H1 (cell line): ENCODE data around the gene CACNG3. TPM values are rescaled to one million over a fixed set of nuclear protein-coding genes. Genes with fewer than 3 reads are reported as not detected.

Experiments used
- CTCF ChIA-PET: fragments of 300-600 bp; sonication (Branson Sonifier 250); formaldehyde crosslinking; loops from one replicate; lab custom pipeline; 2021; ENCODE audit not compliant: partially characterized antibody; lab: Charles Lee
- POLR2A ChIA-PET: fragments of 300-600 bp; sonication (Branson Sonifier 250); formaldehyde crosslinking; loops from one replicate; lab custom pipeline; 2021; ENCODE audit warnings: inconsistent platforms; ENCODE audit not compliant: partially characterized antibody; lab: Charles Lee
- DNase-seq, 2 experiments: peaks; one replicate each; pipeline versions ENCODE4 v3.0.0 to v3.0.0-alpha.2; 2010 to 2022; ENCODE audit warnings: low spot score in 2 of 2, low read depth in 1 of 2, mixed read lengths in 1 of 2
- FAIRE-seq: peaks from 2 replicates; lab custom pipeline; 2011; peaks lifted over from hg19 to GRCh38; lab: Jason Lieb, UNC
- H2AFZ ChIP-seq: 2 replicates; pipeline ENCODE4 v1.8.1; 2012; ENCODE audit warnings: low read length, inconsistent platforms
- H2AK5ac ChIP-seq: 2 replicates; pipeline ENCODE4 v1.6.1; 2013; ENCODE audit warnings: low read depth, low read length
- H2BK120ac ChIP-seq: replicated peaks from 2 replicates; pipeline ENCODE3; 2013; ENCODE audit warnings: low read depth, low read length, inconsistent platforms
- H2BK12ac ChIP-seq: 2 replicates; pipeline ENCODE4 v1.6.1; 2013; ENCODE audit warnings: low read depth, low read length
- H2BK15ac ChIP-seq: 2 replicates; pipeline ENCODE4 v1.6.1; 2013; ENCODE audit warnings: low read length
- H2BK20ac ChIP-seq: 2 replicates; pipeline ENCODE4 v1.6.1; 2013; ENCODE audit warnings: low read length
- H2BK5ac ChIP-seq: 2 replicates; pipeline ENCODE4 v1.6.1; 2013; ENCODE audit warnings: low read depth, low read length
- H3K14ac ChIP-seq: 2 replicates; pipeline ENCODE4 v1.6.1; 2013; ENCODE audit warnings: inconsistent platforms; ENCODE audit not compliant: insufficient read length
- H3K18ac ChIP-seq: 2 replicates; pipeline ENCODE4 v1.6.1; 2013; ENCODE audit warnings: low read length; ENCODE audit errors: extremely low read depth
- H3K23ac ChIP-seq: 2 replicates; pipeline ENCODE4 v1.6.1; 2013; ENCODE audit warnings: inconsistent platforms; ENCODE audit not compliant: insufficient read length
- H3K23me2 ChIP-seq: 2 replicates; pipeline ENCODE4 v1.6.1; 2013; ENCODE audit warnings: low read depth, low read length
- H3K27ac ChIP-seq: 2 replicates; pipeline ENCODE4 v1.6.1; 2011; ENCODE audit warnings: low read depth, low read length, inconsistent platforms
- H3K27me3 ChIP-seq, 4 experiments: replicated peaks in 1 of 4; 1 replicate in 1 of 4; 2 replicates in 3 of 4; pipeline versions ENCODE4 v1.6.1 to v1.8.1; 2011 to 2013; ENCODE audit warnings: low read length in 3 of 4, mild to moderate bottlenecking in 3 of 4, inconsistent platforms in 2 of 4, mixed read lengths in 2 of 4, moderate library complexity in 1 of 4; ENCODE audit not compliant: control insufficient read depth in 3 of 4, insufficient read depth in 3 of 4; ENCODE audit errors: extremely low read depth in 1 of 4
- H3K36me3 ChIP-seq, 4 experiments: 2 replicates each; pipeline versions ENCODE4 v1.6.1 to v1.8.1; 2011 to 2013; ENCODE audit warnings: mild to moderate bottlenecking in 4 of 4, low read length in 3 of 4, moderate library complexity in 2 of 4, control low read depth in 1 of 4, inconsistent platforms in 1 of 4; ENCODE audit not compliant: insufficient read depth in 4 of 4, control insufficient read depth in 2 of 4
- H3K4ac ChIP-seq: replicated peaks from 2 replicates; pipeline ENCODE3; 2013; ENCODE audit warnings: low read length, low read depth, mixed read lengths, inconsistent platforms; ENCODE audit not compliant: insufficient read length
- H3K4me1 ChIP-seq, 4 experiments: replicated peaks in 1 of 4; 1 replicate in 1 of 4; 2 replicates in 3 of 4; pipeline versions ENCODE4 v1.6.1 to v1.8.1; 2011 to 2013; ENCODE audit warnings: low read length in 3 of 4, inconsistent platforms in 2 of 4, mixed read lengths in 1 of 4; ENCODE audit not compliant: insufficient read depth in 4 of 4, control insufficient read depth in 3 of 4
- H3K4me2 ChIP-seq, 2 experiments: 2 replicates each; pipeline versions ENCODE4 v1.6.1 to v1.8.1; 2011 to 2013; ENCODE audit warnings: low read depth in 2 of 2, low read length in 2 of 2, control low read depth in 1 of 2, inconsistent platforms in 1 of 2, mild to moderate bottlenecking in 1 of 2; ENCODE audit not compliant: insufficient read depth in 1 of 2
- H3K4me3 ChIP-seq, 4 experiments: fragments of 200-600, 300-600 bp in 1 of 4; sonication (generic), shearing (Covaris generic), sonication (Bioruptor Twin) in 1 of 4; 2 replicates each; pipeline versions ENCODE4 v1.5.1 to v1.8.1; 2011 to 2016; ENCODE audit warnings: low read length in 4 of 4, low read depth in 3 of 4, control low read depth in 2 of 4, inconsistent platforms in 2 of 4, mild to moderate bottlenecking in 2 of 4, mixed read lengths in 1 of 4, moderate library complexity in 1 of 4; ENCODE audit not compliant: insufficient read depth in 2 of 4; ENCODE audit errors: extremely low read depth in 1 of 4
- H3K56ac ChIP-seq: replicated peaks from 2 replicates; pipeline ENCODE3; 2013; ENCODE audit warnings: low read depth, mild to moderate bottlenecking, mixed read lengths, low read length, inconsistent platforms; ENCODE audit not compliant: insufficient read length
- H3K79me1 ChIP-seq: 2 replicates; pipeline ENCODE4 v1.6.1; 2013; ENCODE audit warnings: low read depth, low read length, control low read depth
- H3K79me2 ChIP-seq, 2 experiments: 2 replicates each; pipeline versions ENCODE4 v1.6.1 to v1.8.1; 2012 to 2013; ENCODE audit warnings: low read length in 2 of 2, mild to moderate bottlenecking in 2 of 2, inconsistent platforms in 1 of 2; ENCODE audit not compliant: insufficient read depth in 2 of 2, control insufficient read depth in 1 of 2
- H3K9ac ChIP-seq, 4 experiments: replicated peaks in 1 of 4; 1 replicate in 1 of 4; 2 replicates in 3 of 4; pipeline versions ENCODE4 v1.6.1 to v1.8.1; 2011 to 2013; ENCODE audit warnings: low read depth in 3 of 4, low read length in 3 of 4, control low read depth in 2 of 4, mild to moderate bottlenecking in 2 of 4, moderate library complexity in 2 of 4, inconsistent platforms in 1 of 4; ENCODE audit errors: extremely low read depth in 1 of 4
- H3K9me3 ChIP-seq, 2 experiments: 2 replicates each; pipeline versions ENCODE4 v1.6.1 to v1.8.1; 2012 to 2013; ENCODE audit warnings: mild to moderate bottlenecking in 2 of 2, moderate library complexity in 2 of 2, control low read depth in 1 of 2, inconsistent platforms in 1 of 2, low read depth in 1 of 2, low read length in 1 of 2, mixed read lengths in 1 of 2; ENCODE audit not compliant: insufficient read depth in 2 of 2
- H4K20me1 ChIP-seq, 2 experiments: replicated peaks in 1 of 2; 2 replicates each; pipeline versions ENCODE3 to v1.8.1; 2011 to 2013; ENCODE audit warnings: inconsistent platforms in 2 of 2, low read length in 2 of 2, mild to moderate bottlenecking in 1 of 2; ENCODE audit not compliant: insufficient read depth in 2 of 2, control insufficient read depth in 1 of 2
- H4K5ac ChIP-seq: 2 replicates; pipeline ENCODE4 v1.6.1; 2013; ENCODE audit warnings: low read length, low read depth, mixed read lengths, inconsistent platforms; ENCODE audit not compliant: insufficient read length
- H4K8ac ChIP-seq: 2 replicates; pipeline ENCODE4 v1.8.0; 2013; ENCODE audit warnings: mild to moderate bottlenecking, moderate library complexity, low read length, inconsistent platforms; ENCODE audit not compliant: insufficient read depth; ENCODE audit errors: extremely low read depth
- H4K91ac ChIP-seq: replicated peaks from 2 replicates; pipeline ENCODE3; 2013; ENCODE audit warnings: low read length, mixed read lengths, inconsistent platforms; ENCODE audit not compliant: insufficient read length
- CBX8 ChIP-seq: fragments of 300-800, 300-1000 bp; sonication (generic); IDR thresholded peaks from 2 replicates; pipeline ENCODE4 v1.7.1; 2016; ENCODE audit warnings: low read depth, low read length, borderline replicate concordance
- CTCF ChIP-seq, 3 experiments: IDR thresholded peaks; 1 replicate in 2 of 3; 2 replicates in 1 of 3; pipeline versions ENCODE4 v1.5.1 to v1.6.1; 2011; ENCODE audit warnings: low read length in 3 of 3, mild to moderate bottlenecking in 3 of 3, inconsistent platforms in 2 of 3, low read depth in 1 of 3, moderate library complexity in 1 of 3; ENCODE audit not compliant: insufficient read depth in 1 of 3; ENCODE audit errors: control extremely low read depth in 1 of 3
- EZH2 ChIP-seq: fragments of 200-600 bp; sonication (generic); IDR thresholded peaks from 2 replicates; pipeline ENCODE4 v1.7.1; 2012; ENCODE audit warnings: low read depth, mild to moderate bottlenecking, moderate library complexity, low read length, inconsistent platforms; ENCODE audit not compliant: severe bottlenecking
- KDM4A ChIP-seq: IDR thresholded peaks from one replicate; pipeline ENCODE4 v1.7.1; 2012; ENCODE audit warnings: low read depth, mild to moderate bottlenecking, moderate library complexity, low read length, inconsistent platforms; ENCODE audit not compliant: severe bottlenecking
- MAX ChIP-seq: IDR thresholded peaks from 2 replicates; pipeline ENCODE4 v1.6.1; 2012; ENCODE audit warnings: inconsistent platforms
- RAD21 ChIP-seq, 2 experiments: IDR thresholded peaks in 1 of 2; conservative IDR thresholded peaks in 1 of 2; 2 replicates each; pipeline ENCODE4 v1.6.1; 2011; ENCODE audit warnings: low read depth in 2 of 2, low read length in 2 of 2, improper control_type of control experiment in 1 of 2, inconsistent platforms in 1 of 2, mild to moderate bottlenecking in 1 of 2, moderate library complexity in 1 of 2
- RFX5 ChIP-seq: IDR thresholded peaks from 2 replicates; pipeline ENCODE4 v1.6.1; 2011; ENCODE audit warnings: low read depth, low read length, improper control_type of control experiment, borderline replicate concordance
- RNF2 ChIP-seq: fragments of 200-900, 300-1000 bp; sonication (generic); IDR thresholded peaks from 2 replicates; pipeline ENCODE4 v1.7.1; 2016; ENCODE audit warnings: borderline replicate concordance, low read depth, mild to moderate bottlenecking, antibody characterized with exemption, low read length; ENCODE audit not compliant: poor library complexity, severe bottlenecking; ENCODE audit errors: missing control alignments
- SIRT6 ChIP-seq: IDR thresholded peaks from one replicate; pipeline ENCODE4 v1.7.1; 2012; ENCODE audit warnings: low read length, inconsistent platforms
- TCF12 ChIP-seq: IDR thresholded peaks from 2 replicates; pipeline ENCODE4 v1.6.1; 2011; ENCODE audit warnings: low read depth, mild to moderate bottlenecking, low read length
- WGBS, 2 experiments: shearing (Covaris generic) in 1 of 2; methylation state at CpG; one replicate each; pipeline versions ENCODE4 v1.1.6 to v1.1.7; 2013 to 2015; ENCODE audit warnings: low lambda C conversion rate in 2 of 2, mixed read lengths in 2 of 2, inconsistent platforms in 1 of 2, low coverage in 1 of 2, missing lambda C conversion rate in 1 of 2; ENCODE audit not compliant: insufficient replicate concordance in 2 of 2, insufficient coverage in 1 of 2, insufficient read length in 1 of 2; ENCODE audit errors: extremely low coverage in 1 of 2, missing lambda C conversion rate in 1 of 2; 5-methylcytosine and 5-hydroxymethylcytosine counted together
- polyA plus RNA-seq, 7 experiments: library from polyadenylated mRNA; depleted of rRNA in 3 of 7; stranded (reverse) in 5 of 7; unstranded in 2 of 7; fragments of >200 nt in 5 of 7; fragments of 200-250 nt in 2 of 7; gene quantifications; 1 replicate in 5 of 7; 2 replicates in 1 of 7; 4 replicates in 1 of 7; pipeline versions ENCODE4 v1.2.1 to v1.2.3, GENCODE V29; 2011 to 2013; ENCODE audit warnings: missing spikeins in 2 of 7, mixed read lengths in 2 of 7
- total RNA-seq: library from RNA; stranded (reverse); fragmentation: NEBNext Ultra II Directional; extraction: Animal tissue kit (Norgen Biotek cat#: 25700); gene quantifications from 2 replicates; pipeline ENCODE4 v1.2.1, GENCODE V29; 2021

The CACNG3 gene
- total and polyA plus RNA-seq, 2 of the 8 experiments (the other 6 are each of a cell fraction or from before 2014, with no cell fraction given): 0.12 TPM; not detected in 1

DNA sequence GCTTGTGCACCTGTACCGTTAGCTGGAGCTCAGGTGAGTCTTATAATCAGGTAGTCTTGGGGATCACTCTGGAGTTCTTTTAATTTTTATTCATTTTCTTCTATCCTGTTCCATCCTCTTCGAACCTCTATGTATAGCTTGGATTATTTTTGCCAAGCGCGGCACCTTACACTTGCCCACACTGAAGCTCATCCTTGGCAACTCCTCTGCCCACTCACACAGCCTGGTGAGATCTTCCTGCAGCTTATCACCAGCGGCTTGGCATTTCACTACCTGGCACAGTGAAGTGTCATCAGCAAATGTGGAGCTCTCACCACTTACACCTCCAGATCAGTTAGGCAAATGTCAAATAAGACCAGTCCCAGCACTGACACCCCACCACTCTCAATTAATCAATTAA, 116.7 kb downstream of the CACNG3 start:
- Histone ChIP-seq H4K8ac (no peak overlapping the region), H3K4me1 (no peaks in the 10 kb centered on the region), H2AFZ (no peak overlapping the region), H3K79me1 (no peaks in the 10 kb centered on the region), H3K9me3 (no peaks in the 10 kb centered on the region), H3K27me3 (no peaks in the 10 kb centered on the region), H3K36me3 (no peaks in the 10 kb centered on the region), H3K23ac (no peak overlapping the region), H2BK20ac (no peak overlapping the region; the same call in 1 of the 2 replicates), H2BK15ac (no peak overlapping the region), H3K27ac (no peak overlapping the region), H3K4ac (no peak overlapping the region), H3K4me2 (no peak overlapping the region), H3K9ac (no peak overlapping the region), H3K4me3 (no peak overlapping the region), H3K18ac (no peak overlapping the region), H4K5ac (no peak overlapping the region), H3K79me2 (no peaks in the 10 kb centered on the region), H4K20me1 (no peaks in the 10 kb centered on the region), H2AK5ac (no peak overlapping the region), H3K56ac (no peak overlapping the region), H3K23me2 (no peaks in the 10 kb centered on the region), H2BK12ac (no peak overlapping the region), H4K91ac (no peak overlapping the region), H2BK5ac (no peak overlapping the region), H3K14ac (no peak overlapping the region), H2BK120ac (no peak overlapping the region)
- ChIA-PET CTCF (interaction anchor here (0.7 to 2.1 kb wide), 7 partner anchors 26 to 534 kb away, joined by 3 to 6 read pairs (median 4); no protein-coding TSS in a partner anchor), POLR2A (interaction anchor here (1.0 kb wide), 1 partner anchor 10 kb away, joined by 6 read pairs; no protein-coding TSS in a partner anchor)
- no peak for TF ChIP-seq RFX5
- no peak for TF ChIP-seq CBX8
- TF ChIP-seq RAD21 (IDR thresholded peaks at IDR 0.05 in 1 of 2, conservative IDR thresholded peaks at IDR 0.05 in 1 of 2; ENCODE audit: low read depth in 2 of 2, low read length in 2 of 2): no peak
- no peak for TF ChIP-seq CTCF (IDR thresholded peaks at IDR 0.05; ENCODE audit: control extremely low read depth in 1 of 3, insufficient read depth in 1 of 3, low read depth in 1 of 3, low read length in 3 of 3)
- TF ChIP-seq TCF12: no peak
- TF ChIP-seq KDM4A: no peak
- no peak for TF ChIP-seq RNF2
- no peak for TF ChIP-seq EZH2
- no peak for TF ChIP-seq SIRT6
- TF ChIP-seq MAX: no peak
- 95% methylated on average over 5 of the region's 5 CpGs; no CpG with 5 or more reads in 1 of the 2 experiments for WGBS, 2 experiments
- no peak for FAIRE-seq
- DNase-seq: no peak
